Memory B cell (primary cell): ENCODE measurements around the gene LITAF.

ENCODE experiments used
- ATAC-seq: fragments of 150-1000 bp; cut with Tn5 transposase; 2 replicates; pipeline ENCODE4 v1.10.0; 2021; ENCODE audit warnings: low read depth, mild to moderate bottlenecking, moderate library complexity
- DNase-seq, 2 donors: peaks; one replicate each; pipeline ENCODE4 v3.0.0; 2022; ENCODE audit warnings: low spot score in 2 of 2
- H3K27ac Mint-ChIP-seq: one replicate; pipeline ENCODE4 v1.8.0; 2022; ENCODE audit warnings: mild to moderate bottlenecking, moderate library complexity, mixed read lengths
- H3K27me3 Mint-ChIP-seq: one replicate; pipeline ENCODE4 v1.8.0; 2022; ENCODE audit warnings: mixed read lengths
- H3K36me3 Mint-ChIP-seq: one replicate; pipeline ENCODE4 v1.8.0; 2022; ENCODE audit warnings: mild to moderate bottlenecking, mixed read lengths
- H3K4me1 Mint-ChIP-seq: one replicate; pipeline ENCODE4 v1.8.0; 2022; ENCODE audit warnings: mixed read lengths
- H3K4me3 Mint-ChIP-seq: one replicate; pipeline ENCODE4 v1.8.0; 2022; ENCODE audit warnings: mild to moderate bottlenecking, moderate library complexity, mixed read lengths
- H3K9me3 Mint-ChIP-seq: one replicate; pipeline ENCODE4 v1.8.0; 2022; ENCODE audit warnings: mixed read lengths

The LITAF gene

DNA sequence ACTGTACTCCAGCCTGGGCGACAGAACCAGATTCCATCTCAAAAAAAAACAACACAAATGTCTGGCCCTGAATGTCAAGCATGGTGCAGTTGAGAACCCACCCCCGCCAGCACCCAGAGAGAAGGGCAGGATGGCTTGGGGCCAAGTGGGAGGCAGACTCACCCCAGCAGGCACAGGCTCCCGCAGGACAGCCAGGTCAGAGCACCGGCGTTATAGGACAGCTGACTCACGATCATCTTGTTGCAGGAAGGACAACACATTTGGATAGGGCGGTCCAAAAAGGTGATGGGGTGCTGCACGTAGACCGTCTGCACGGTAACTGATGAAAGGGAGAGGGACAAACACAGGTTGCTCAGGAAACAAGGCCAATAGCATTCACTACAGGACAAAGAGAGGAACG lies 33.3 kb downstream of the LITAF start:
- DNase-seq (no peak), ATAC-seq (no peak)
- no peaks in the 10 kb centered on the region for H3K4me1 Mint-ChIP-seq
- peaks cover 49% of the 10 kb centered on the region for H3K36me3 Mint-ChIP-seq
- H3K9me3 Mint-ChIP-seq = peaks cover 2% of the 10 kb centered on the region
- no peak overlapping the region for H3K27ac Mint-ChIP-seq
- H3K27me3 Mint-ChIP-seq = no peaks in the 10 kb centered on the region
- no peak overlapping the region for H3K4me3 Mint-ChIP-seq

DNA sequence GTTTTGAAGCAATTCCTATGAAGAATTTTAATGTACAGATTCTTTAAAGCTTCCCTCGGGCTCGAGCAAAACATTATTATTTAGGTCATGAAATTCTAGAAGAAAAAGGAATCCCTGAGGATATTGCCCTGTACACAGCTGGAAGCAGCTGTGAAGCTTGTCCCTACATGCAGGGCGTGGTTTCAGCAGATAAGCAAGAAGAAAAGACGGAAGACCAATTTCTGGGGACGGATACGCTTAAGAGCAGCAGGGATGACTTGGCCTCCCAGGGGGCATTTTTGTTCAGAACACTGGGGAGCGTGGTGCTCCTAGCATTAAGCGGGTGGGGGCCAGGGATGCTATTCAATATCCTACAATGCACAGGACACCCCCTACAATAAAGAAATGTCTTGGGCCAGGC lies 34.3 kb downstream of the LITAF start:
- H3K27ac Mint-ChIP-seq = peak overlapping the region; percentile 84
- no peak overlapping the region for H3K4me3 Mint-ChIP-seq
- ATAC-seq (no peak), DNase-seq (no peak)
- peaks cover 2% of the 10 kb centered on the region for H3K9me3 Mint-ChIP-seq
- no peaks in the 10 kb centered on the region for H3K27me3 Mint-ChIP-seq
- H3K4me1 Mint-ChIP-seq = no peaks in the 10 kb centered on the region
- peaks cover 52% of the 10 kb centered on the region for H3K36me3 Mint-ChIP-seq

DNA sequence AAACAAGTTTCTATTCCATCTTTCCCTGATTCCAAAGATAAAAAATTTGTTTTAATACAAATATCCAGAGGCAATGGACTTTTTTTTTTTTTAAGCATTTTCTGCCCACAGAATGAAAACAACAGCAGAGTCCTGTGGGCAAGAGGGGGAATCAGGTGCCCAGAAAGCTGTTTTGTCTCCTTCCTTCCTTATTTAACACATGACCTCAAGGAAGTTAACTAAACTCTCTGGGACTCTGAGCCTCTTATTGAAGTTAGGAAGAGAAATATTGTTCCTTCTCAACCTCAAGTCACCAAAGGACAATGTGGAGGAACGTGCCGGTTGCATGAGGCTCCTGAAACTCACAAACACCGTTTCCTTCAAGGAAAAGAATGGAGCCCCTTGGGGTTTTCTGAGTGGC lies 34.9 kb downstream of the LITAF start:
- DNase-seq (no peak), ATAC-seq (no peak)
- peaks cover 2% of the 10 kb centered on the region for H3K9me3 Mint-ChIP-seq
- H3K27me3 Mint-ChIP-seq = no peaks in the 10 kb centered on the region
- no peak overlapping the region for H3K27ac Mint-ChIP-seq
- no peak overlapping the region for H3K4me3 Mint-ChIP-seq
- H3K4me1 Mint-ChIP-seq = no peaks in the 10 kb centered on the region
- H3K36me3 Mint-ChIP-seq = peaks cover 49% of the 10 kb centered on the region

DNA sequence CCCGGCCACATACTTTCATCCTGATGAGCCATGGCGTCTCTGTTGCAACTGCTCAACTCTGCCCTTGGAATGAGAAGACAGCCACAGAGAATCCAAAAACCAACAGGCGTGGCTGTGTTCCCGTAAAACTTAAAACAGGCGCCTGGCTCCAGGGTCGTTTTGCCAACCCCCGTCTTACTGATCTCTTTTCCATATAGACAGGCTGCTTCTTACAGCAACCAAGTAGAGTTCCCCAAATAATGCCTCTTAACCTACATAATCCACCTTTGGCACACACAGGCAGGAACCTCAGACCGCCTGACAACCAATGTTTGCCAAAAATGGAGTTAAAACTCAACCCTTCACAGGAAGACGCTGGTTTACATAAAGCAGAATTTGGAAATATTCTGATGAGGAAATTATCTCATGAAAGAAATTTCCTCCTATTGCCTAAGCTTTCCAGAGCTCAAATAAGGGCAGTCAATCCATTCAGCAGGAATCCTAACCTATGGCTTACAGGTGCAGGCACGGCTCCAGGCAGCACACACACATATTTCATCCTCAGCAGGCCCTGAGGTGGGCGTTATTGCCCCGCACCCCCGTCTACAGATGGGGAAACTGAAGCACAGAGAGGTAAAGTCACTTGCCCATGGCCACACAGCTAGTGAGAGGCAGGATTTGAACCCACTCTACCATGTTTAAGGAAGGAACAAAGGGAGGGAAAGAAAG lies 35.8 kb downstream of the LITAF start:
- Mint-ChIP-seq H3K4me3 (no peak overlapping the region), H3K9me3 (peaks cover 2% of the 10 kb centered on the region), H3K4me1 (no peaks in the 10 kb centered on the region), H3K27ac (peak overlapping the region; percentile 22), H3K27me3 (no peaks in the 10 kb centered on the region), H3K36me3 (peaks cover 40% of the 10 kb centered on the region)
- ATAC-seq = no peak
- DNase-seq = no peak

DNA sequence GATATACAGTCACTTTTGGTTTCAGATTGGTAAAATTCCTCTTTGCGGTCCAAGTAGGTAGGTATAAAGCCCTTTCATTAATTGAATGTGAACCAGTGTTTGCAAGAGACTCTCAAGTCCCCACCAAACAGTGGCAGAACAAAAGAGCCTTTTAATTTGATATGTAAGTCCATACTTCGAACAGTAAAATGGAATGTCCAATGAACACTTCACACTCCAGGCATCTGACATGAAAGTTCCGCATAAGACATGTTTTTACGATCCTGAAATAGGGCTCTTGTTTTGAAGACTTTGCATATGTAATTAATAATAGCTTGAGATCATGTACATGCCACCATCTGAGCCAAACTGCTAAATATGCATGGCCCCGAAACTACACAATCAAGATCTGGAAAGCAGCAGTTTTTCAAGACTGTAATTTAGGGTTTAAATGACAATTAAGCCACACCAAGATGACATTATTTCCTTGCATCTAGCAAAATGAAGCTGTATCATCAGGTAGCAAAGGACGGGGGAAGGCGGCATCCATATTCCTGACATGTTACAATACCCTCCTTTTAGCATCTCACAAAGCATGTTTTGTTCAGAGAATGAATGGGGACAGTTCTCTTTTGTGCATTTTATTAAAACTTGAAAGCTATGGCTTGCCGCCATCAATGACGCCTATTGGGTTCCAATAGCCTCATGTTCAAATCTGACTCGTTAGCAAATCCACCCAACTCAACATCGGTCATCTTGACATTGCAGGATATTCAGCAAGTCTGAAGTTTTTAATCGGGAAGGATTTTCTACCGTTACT lies 39.4 kb downstream of the LITAF start:
- Mint-ChIP-seq H3K27ac (peak overlapping the region; percentile 28), H3K9me3 (peaks cover 2% of the 10 kb centered on the region), H3K4me1 (no peaks in the 10 kb centered on the region), H3K27me3 (no peaks in the 10 kb centered on the region), H3K36me3 (peaks cover 24% of the 10 kb centered on the region), H3K4me3 (no peak overlapping the region)
- DNase-seq (no peak), ATAC-seq (no peak)

DNA sequence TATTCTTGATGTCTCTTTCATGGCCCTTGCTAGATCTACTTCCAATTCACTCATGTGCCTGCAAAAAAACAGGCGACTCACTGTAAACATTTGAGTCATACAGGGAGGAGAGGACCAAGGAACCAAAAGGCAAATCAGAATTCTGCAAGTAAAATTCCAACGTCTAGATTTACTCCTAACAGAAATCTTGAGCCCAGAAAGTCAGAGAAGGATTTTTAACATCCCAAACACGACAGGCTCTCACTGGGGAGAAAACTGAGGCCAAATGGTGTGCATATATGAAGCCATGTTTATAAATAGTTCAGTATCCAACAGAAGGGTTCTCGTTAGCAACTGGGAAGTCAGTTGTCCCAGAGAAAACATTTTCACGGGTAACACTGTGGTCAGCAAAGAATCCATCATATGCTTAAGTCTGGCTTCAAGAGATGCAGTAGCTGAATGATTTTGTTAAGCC lies 40.1 kb downstream of the LITAF start:
- H3K4me3 Mint-ChIP-seq = no peak overlapping the region
- no peaks in the 10 kb centered on the region for H3K4me1 Mint-ChIP-seq
- ATAC-seq (no peak), DNase-seq (no peak)
- H3K27ac Mint-ChIP-seq = peak overlapping the region; percentile 28
- peaks cover 2% of the 10 kb centered on the region for H3K9me3 Mint-ChIP-seq
- H3K36me3 Mint-ChIP-seq = peaks cover 23% of the 10 kb centered on the region
- H3K27me3 Mint-ChIP-seq = no peaks in the 10 kb centered on the region

DNA sequence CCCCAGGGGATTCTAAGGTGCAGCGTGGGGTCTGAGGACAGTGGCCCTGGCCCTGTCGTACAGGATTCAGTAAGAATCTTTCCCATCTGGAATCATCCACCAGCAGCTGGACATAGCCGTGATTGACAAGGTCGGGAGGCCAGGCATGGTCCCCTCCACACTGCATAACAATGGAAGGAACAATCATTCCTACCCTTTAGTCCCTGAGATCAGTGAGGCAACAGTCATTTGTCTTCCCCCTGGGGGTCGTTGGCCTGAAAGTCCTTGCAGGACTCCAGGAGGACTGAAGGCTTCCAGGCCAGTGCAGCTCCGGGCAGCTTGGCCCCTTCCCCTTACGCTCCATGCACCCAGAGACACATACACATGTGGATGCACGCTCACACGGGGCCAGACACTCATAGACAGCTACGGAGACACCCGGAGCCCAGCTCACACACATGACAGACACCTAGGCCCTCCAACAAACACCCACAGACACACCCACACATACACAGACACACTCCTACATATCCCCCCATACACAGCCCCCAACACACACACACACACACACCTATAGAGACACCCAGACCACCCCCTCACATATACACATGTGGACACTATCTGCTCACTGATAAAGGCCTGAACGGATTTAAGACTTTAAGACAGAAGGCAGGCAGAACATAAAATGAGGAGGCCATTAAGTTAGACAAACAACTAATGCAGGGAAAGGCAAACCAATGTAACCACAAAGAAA lies 42.9 kb downstream of the LITAF start:
- DNase-seq (no peak), ATAC-seq (no peak)
- H3K36me3 Mint-ChIP-seq = peaks cover 4% of the 10 kb centered on the region
- H3K9me3 Mint-ChIP-seq = no peaks in the 10 kb centered on the region
- H3K27ac Mint-ChIP-seq = no peak overlapping the region
- no peak overlapping the region for H3K4me3 Mint-ChIP-seq
- peaks cover 5% of the 10 kb centered on the region for H3K4me1 Mint-ChIP-seq
- no peaks in the 10 kb centered on the region for H3K27me3 Mint-ChIP-seq

DNA sequence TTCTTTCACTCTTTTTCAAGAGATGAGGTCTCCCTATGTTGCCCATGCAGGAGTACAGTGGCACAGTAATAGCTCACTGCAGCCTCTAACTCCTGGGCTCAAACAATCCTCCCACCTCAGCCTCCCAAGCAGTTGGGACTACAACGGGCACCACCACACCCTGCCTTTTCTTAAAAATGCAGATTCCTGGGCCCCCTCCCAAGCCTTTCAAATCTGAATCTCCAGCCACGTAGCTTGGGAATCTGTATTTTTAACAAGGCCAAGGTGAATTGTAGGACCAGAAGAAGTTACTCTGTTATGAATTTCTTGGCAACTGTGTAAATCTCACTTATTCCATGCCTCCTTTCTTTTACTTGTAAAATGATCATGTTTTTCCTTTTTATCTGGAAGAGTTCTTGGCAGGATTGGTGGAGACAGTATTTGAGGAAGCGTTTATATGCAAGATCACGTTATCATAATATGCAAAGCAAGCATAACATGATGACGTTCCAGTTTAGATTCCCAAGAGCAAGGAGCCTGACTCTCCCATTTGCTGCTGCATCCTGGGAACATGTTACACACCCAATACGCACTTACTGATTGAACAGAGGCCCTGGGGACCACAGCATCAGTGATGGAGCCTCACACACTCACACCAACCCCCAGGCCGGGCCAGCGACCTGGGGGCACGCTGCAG lies 44.5 kb downstream of the LITAF start:
- no peak overlapping the region for H3K4me3 Mint-ChIP-seq
- H3K4me1 Mint-ChIP-seq = peaks cover 5% of the 10 kb centered on the region
- no peaks in the 10 kb centered on the region for H3K9me3 Mint-ChIP-seq
- no peak for ATAC-seq
- no peaks in the 10 kb centered on the region for H3K27me3 Mint-ChIP-seq
- no peaks in the 10 kb centered on the region for H3K36me3 Mint-ChIP-seq
- H3K27ac Mint-ChIP-seq = no peak overlapping the region
- no peak for DNase-seq

DNA sequence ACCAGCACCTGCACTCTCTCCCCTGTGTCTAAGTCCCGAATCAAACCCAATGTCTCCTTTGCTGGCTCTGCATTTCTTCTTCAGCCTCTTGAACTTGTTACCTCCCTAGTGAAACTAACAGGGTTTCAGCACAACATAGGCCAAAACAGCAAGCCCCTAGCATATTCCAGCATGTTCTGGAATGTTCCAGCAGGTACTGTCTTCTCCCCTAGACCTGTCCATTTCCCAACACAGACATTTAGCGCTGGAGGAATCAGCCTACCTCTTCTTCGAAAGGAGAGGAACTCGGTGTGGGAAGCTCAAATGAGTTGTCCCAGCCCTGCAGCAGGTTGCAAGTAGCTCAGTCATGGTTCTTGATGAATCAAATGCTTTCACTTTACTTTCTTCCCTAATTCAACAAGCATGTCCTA lies 47.1 kb downstream of the LITAF start:
- Mint-ChIP-seq H3K27ac (no peak overlapping the region), H3K27me3 (no peaks in the 10 kb centered on the region)

DNA sequence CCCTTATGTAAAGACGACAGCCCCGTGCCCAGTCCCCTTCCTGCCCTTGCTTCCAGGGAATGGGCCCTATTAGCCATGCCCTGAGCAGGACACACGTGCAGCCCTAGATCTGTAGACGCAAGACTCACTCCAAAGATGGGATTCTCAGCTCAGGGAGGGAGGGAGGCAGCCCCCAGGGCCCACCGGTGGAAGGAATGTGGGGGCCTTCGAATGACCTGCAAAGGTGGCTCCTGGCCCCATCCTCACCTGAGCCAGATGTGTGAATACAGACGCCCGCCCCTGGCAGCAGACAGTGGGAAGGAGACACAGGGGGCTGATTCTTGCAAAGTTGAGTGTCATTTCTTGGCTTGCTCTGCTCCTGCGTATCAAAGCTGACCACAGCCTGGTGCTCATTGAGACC lies 47.8 kb downstream of the LITAF start:
- Mint-ChIP-seq H3K4me1 (peaks cover 5% of the 10 kb centered on the region), H3K27ac (no peak overlapping the region), H3K27me3 (no peaks in the 10 kb centered on the region), H3K36me3 (no peaks in the 10 kb centered on the region), H3K4me3 (no peak overlapping the region), H3K9me3 (no peaks in the 10 kb centered on the region)
- no peak for ATAC-seq
- DNase-seq = no peak

More for the DNA sequence above, 47.1 kb downstream of the LITAF start:
- no peaks in the 10 kb centered on the region for H3K9me3 Mint-ChIP-seq
- no peak for ATAC-seq
- no peak overlapping the region for H3K4me3 Mint-ChIP-seq
- peaks cover 5% of the 10 kb centered on the region for H3K4me1 Mint-ChIP-seq
- no peaks in the 10 kb centered on the region for H3K36me3 Mint-ChIP-seq
- DNase-seq = no peak

DNA sequence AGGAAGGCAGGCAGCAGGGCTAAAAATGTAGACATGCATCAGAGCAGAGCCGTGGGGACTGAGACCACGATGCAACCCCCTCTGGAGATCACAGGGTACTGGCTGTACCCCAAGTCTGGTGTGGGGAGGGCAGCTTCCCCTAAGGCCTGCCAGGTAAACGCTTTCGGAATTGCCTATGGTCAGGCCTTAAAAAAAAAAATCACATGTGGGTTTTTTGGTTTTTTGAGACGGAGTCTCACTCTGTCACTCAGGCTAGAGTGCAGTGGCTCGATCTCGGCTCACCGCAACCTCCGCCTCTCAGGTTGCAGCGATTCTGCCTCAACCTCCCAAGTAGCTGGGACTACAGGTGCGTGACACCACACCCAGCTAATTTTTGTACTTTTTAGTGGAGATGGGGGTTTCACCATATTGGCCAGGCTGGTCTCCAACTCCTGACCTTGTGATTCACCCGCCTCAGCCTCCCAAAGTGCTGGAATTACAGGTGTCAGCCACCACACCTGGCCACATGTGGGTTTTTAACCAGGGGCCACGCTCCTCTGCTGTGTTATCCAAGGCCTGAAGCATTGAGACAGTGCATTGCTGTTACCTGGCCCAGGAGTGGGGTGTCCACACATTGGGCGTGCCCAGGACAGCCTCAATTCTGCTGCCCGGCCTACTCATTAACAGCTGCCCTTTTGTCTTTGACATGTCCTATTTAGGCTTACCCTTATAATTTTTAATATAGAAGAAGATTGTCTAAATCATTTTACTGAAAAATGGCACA lies 50.4 kb downstream of the LITAF start:
- ATAC-seq (no peak), DNase-seq (no peak)
- H3K27ac Mint-ChIP-seq = no peak overlapping the region
- no peak overlapping the region for H3K4me3 Mint-ChIP-seq
- H3K4me1 Mint-ChIP-seq = peaks cover 5% of the 10 kb centered on the region
- no peaks in the 10 kb centered on the region for H3K9me3 Mint-ChIP-seq
- H3K27me3 Mint-ChIP-seq = no peaks in the 10 kb centered on the region
- H3K36me3 Mint-ChIP-seq = no peaks in the 10 kb centered on the region

DNA sequence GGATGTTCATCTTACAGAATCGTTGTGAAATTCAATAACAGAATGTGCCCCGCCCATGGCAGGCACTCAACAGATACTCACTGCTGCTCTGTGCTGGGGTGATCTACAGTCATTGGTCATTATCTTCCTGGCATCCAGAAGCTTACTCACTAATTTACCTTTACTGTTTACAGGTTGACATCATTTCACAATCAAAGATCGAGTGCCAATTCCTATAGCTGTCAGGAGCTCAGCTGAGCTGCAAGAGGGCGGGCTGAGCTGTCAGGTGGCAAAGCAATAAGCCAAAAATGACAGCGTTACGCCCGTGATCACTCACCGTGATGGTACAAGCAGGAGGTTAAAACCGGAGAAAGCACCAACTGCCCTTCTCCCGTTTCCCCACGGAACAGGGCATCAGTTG lies 51.2 kb downstream of the LITAF start:
- Mint-ChIP-seq H3K27me3 (no peaks in the 10 kb centered on the region), H3K27ac (no peak overlapping the region), H3K4me1 (peaks cover 2% of the 10 kb centered on the region), H3K9me3 (no peaks in the 10 kb centered on the region), H3K36me3 (no peaks in the 10 kb centered on the region), H3K4me3 (no peak overlapping the region)
- ATAC-seq = no peak
- no peak for DNase-seq

DNA sequence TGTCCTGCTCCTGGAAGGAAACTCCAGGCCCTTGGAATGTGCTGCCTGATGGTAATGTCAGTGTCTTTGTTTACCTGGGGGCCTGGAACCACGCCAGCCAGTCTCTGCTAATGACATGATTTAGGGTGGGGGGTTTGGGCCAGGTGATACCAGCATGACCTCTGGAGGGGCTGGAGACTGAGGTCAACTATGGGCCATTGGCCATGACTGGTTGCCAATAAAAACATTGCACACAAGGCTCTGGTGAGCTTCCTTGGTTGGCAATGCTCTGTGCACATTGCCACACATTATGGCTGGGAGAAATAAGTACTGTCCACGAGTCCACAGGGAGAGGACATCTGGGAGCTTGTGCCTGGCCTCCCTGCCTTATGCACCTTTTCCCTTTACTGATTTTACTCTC lies 52.5 kb downstream of the LITAF start:
- H3K9me3 Mint-ChIP-seq = no peaks in the 10 kb centered on the region
- ATAC-seq = no peak
- DNase-seq = no peak
- H3K4me3 Mint-ChIP-seq = no peak overlapping the region
- no peaks in the 10 kb centered on the region for H3K4me1 Mint-ChIP-seq
- H3K27ac Mint-ChIP-seq = no peak overlapping the region
- no peaks in the 10 kb centered on the region for H3K36me3 Mint-ChIP-seq
- H3K27me3 Mint-ChIP-seq = no peaks in the 10 kb centered on the region
